ENCODE measurements around the gene ZCCHC9. TPM values are rescaled to one million over a fixed set of nuclear protein-coding genes. Genes with fewer than 3 reads are reported as not detected.
A peak's percentile ranks its signal among the peaks of the same experiment; 100 is the strongest.
"Not testable (repeated sequence)": the region's sequence is repeated elsewhere in the genome, so short reads cannot be mapped to it uniquely, and the experiment has no call there.

The ZCCHC9 gene
- total RNA-seq, 1 experiment from 2014 or later = 32.2 TPM

GRCh38 chr5:81269751-81270393, 31.5 kb upstream of the ZCCHC9 start:
- Histone ChIP-seq H3K4ac (ENCODE audit: low read depth, low read length) (no peak overlapping the region), H3K79me1 (ENCODE audit: insufficient read depth, low read depth, low read length, poor library complexity, severe bottlenecking) (no peaks in the 10 kb centered on the region), H3K14ac (ENCODE audit: insufficient read depth, low read length) (no peak overlapping the region), H2BK12ac (ENCODE audit: insufficient read length, low read depth, low read length) (no peak overlapping the region), H4K5ac (ENCODE audit: insufficient read length, low read depth, low read length) (no peak overlapping the region), H3K79me2 (ENCODE audit: insufficient read depth, low read length) (peaks cover 2% of the 10 kb centered on the region; the same call in 1 of the 2 replicates), H3K27ac (ENCODE audit: insufficient read length, low read depth, low read length) (no peak overlapping the region), H3K4me1 (ENCODE audit: insufficient read depth, low read length) (peaks cover 4% of the 10 kb centered on the region; the same call in 1 of the 2 replicates), H2BK120ac (ENCODE audit: low read depth, low read length, poor library complexity, severe bottlenecking) (no peak overlapping the region), H2BK15ac (ENCODE audit: low read depth, low read length) (no peak overlapping the region), H2AK5ac (ENCODE audit: insufficient read length, low read length) (no peak overlapping the region), H3K4me2 (ENCODE audit: insufficient read depth, insufficient read length, low read length) (no peak overlapping the region), H3K9me3 (ENCODE audit: control insufficient read depth, low read depth, low read length) (no peaks in the 10 kb centered on the region), H3T11ph (ENCODE audit: low read length) (no peak overlapping the region), H3K23ac (ENCODE audit: insufficient read length, low read depth, low read length) (no peak overlapping the region), H4K20me1 (ENCODE audit: control insufficient read depth, insufficient read depth, insufficient read length) (no peaks in the 10 kb centered on the region), H3K9ac (ENCODE audit: extremely low read depth, insufficient read length, low read length) (no peak overlapping the region), H2BK20ac (ENCODE audit: low read depth, low read length, poor library complexity, severe bottlenecking) (no peak overlapping the region), H2BK5ac (ENCODE audit: insufficient read length, low read length) (no peak overlapping the region), H4K91ac (ENCODE audit: insufficient read length, low read depth, low read length) (no peak overlapping the region), H4K8ac (replicated peaks; ENCODE audit: insufficient read length, low read depth, low read length) (no peak overlapping the region), H3K56ac (ENCODE audit: insufficient read length, low read depth, low read length) (no peak overlapping the region), H3K23me2 (ENCODE audit: insufficient read length, low read depth, low read length, poor library complexity, severe bottlenecking) (no peaks in the 10 kb centered on the region), H3K27me3 (ENCODE audit: insufficient read depth, low read length) (no peaks in the 10 kb centered on the region), H2AFZ (ENCODE audit: low read length) (no peak overlapping the region), H3K18ac (ENCODE audit: insufficient read length, low read depth, low read length) (no peak overlapping the region)
- H3K4me3 Mint-ChIP-seq = peak overlapping the region; percentile 13 to 28; a peak in 3 of 5 replicates
- TF ChIP-seq CTCF (conservative IDR thresholded peaks at IDR 0.05) = no peak
- H3K27me3 Mint-ChIP-seq (ENCODE audit: low read depth) = no peaks in the 10 kb centered on the region
- peaks cover 3 to 13% (median 9%) of the 10 kb centered on the region in 3 experiments; a peak in 6 of 7 replicates for H3K36me3 Mint-ChIP-seq (ENCODE audit: insufficient read depth in 1 of 3, low read depth in 3 of 3)
- H3K27ac Mint-ChIP-seq = peak overlapping the region; percentile 95 to 96 (median 96)
- peaks cover 26 to 29% of the 10 kb centered on the region in 2 experiments for H3K4me1 Mint-ChIP-seq
- peak; percentile 43 for DNase-seq
- H3K9me3 Mint-ChIP-seq = peaks cover 12 to 16% of the 10 kb centered on the region in 2 experiments
- no CpG with 5 or more reads among the region's 8 CpGs for WGBS (ENCODE audit: extremely low coverage, insufficient read length, low lambda C conversion rate)

GRCh38 chr5:81270394-81271027, 30.9 kb upstream of the ZCCHC9 start:
- not testable (repeated sequence) for H3K4me2 ChIP-seq (ENCODE audit: insufficient read depth, insufficient read length, low read length); H3K27me3 Mint-ChIP-seq (ENCODE audit: low read depth); H3K23ac ChIP-seq (ENCODE audit: insufficient read length, low read depth, low read length); H2AK5ac ChIP-seq (ENCODE audit: insufficient read length, low read length); H2BK15ac ChIP-seq (ENCODE audit: low read depth, low read length); H4K5ac ChIP-seq (ENCODE audit: insufficient read length, low read depth, low read length); H3K79me1 ChIP-seq (ENCODE audit: insufficient read depth, low read depth, low read length, poor library complexity, severe bottlenecking); H3K23me2 ChIP-seq (ENCODE audit: insufficient read length, low read depth, low read length, poor library complexity, severe bottlenecking); H3K4ac ChIP-seq (ENCODE audit: low read depth, low read length); H2BK5ac ChIP-seq (ENCODE audit: insufficient read length, low read length); H2BK20ac ChIP-seq (ENCODE audit: low read depth, low read length, poor library complexity, severe bottlenecking); H3T11ph ChIP-seq (ENCODE audit: low read length); H3K9me3 ChIP-seq (ENCODE audit: control insufficient read depth, low read depth, low read length); H3K9ac ChIP-seq (ENCODE audit: extremely low read depth, insufficient read length, low read length); H2BK120ac ChIP-seq (ENCODE audit: low read depth, low read length, poor library complexity, severe bottlenecking); H3K27ac ChIP-seq (ENCODE audit: insufficient read length, low read depth, low read length); H3K4me1 ChIP-seq (ENCODE audit: insufficient read depth, low read length); H3K27me3 ChIP-seq (ENCODE audit: insufficient read depth, low read length); H2AFZ ChIP-seq (ENCODE audit: low read length); H2BK12ac ChIP-seq (ENCODE audit: insufficient read length, low read depth, low read length); H3K18ac ChIP-seq (ENCODE audit: insufficient read length, low read depth, low read length); H3K79me2 ChIP-seq (ENCODE audit: insufficient read depth, low read length); H4K91ac ChIP-seq (ENCODE audit: insufficient read length, low read depth, low read length); H4K8ac ChIP-seq (replicated peaks; ENCODE audit: insufficient read length, low read depth, low read length); H3K14ac ChIP-seq (ENCODE audit: insufficient read depth, low read length); H3K56ac ChIP-seq (ENCODE audit: insufficient read length, low read depth, low read length); H4K20me1 ChIP-seq (ENCODE audit: control insufficient read depth, insufficient read depth, insufficient read length)
- Mint-ChIP-seq H3K36me3 (ENCODE audit: insufficient read depth in 1 of 3, low read depth in 3 of 3) (peaks cover 8 to 18% (median 15%) of the 10 kb centered on the region in 3 experiments), H3K4me1 (peaks cover 26 to 29% of the 10 kb centered on the region in 2 experiments), H3K9me3 (peaks cover 18 to 22% of the 10 kb centered on the region in 2 experiments), H3K4me3 (peak overlapping the region; percentile 13 to 28; a peak in 3 of 5 replicates), H3K27ac (peak overlapping the region; percentile 88 to 96 (median 96))
- peak; percentile 65 for DNase-seq
- no CpG with 5 or more reads among the region's 2 CpGs for WGBS (ENCODE audit: extremely low coverage, insufficient read length, low lambda C conversion rate)

Measured in H9 (cell line).